Sigmoid colon (tissue), 7 donors: ENCODE measurements around the gene CCNL2. TPM values are rescaled to one million over a fixed set of nuclear protein-coding genes. Genes with fewer than 3 reads are reported as not detected.
A peak's percentile ranks its signal among the peaks of the same experiment; 100 is the strongest.
"Not testable (repeated sequence)": the region's sequence is repeated elsewhere in the genome, so short reads cannot be mapped to it uniquely, and the experiment has no call there.

Experiments used
- DNase-seq: peaks from one replicate; pipeline ENCODE4 v3.0.0-alpha.2; 2019
- H3K27ac ChIP-seq, 4 donors: fragments of 200-600 bp; sonication (generic); one replicate each; pipeline ENCODE4 v1.5.1; 2016 to 2019; ENCODE audit warnings: mild to moderate bottlenecking in 1 of 4
- H3K27me3 ChIP-seq, 3 donors: fragments of 200-600 bp; sonication (generic); one replicate each; pipeline ENCODE4 v1.5.1; 2019; ENCODE audit warnings: mild to moderate bottlenecking in 1 of 3
- H3K36me3 ChIP-seq, 4 donors: fragments of 200-600 bp; sonication (generic); one replicate each; pipeline ENCODE4 v1.5.1; 2016 to 2019
- H3K4me1 ChIP-seq, 4 donors: fragments of 200-600 bp; sonication (generic); one replicate each; pipeline ENCODE4 v1.5.1; 2017 to 2019
- H3K4me3 ChIP-seq, 4 donors: fragments of 200-600 bp; sonication (generic); one replicate each; pipeline ENCODE4 v1.5.1; 2017 to 2019; ENCODE audit warnings: mild to moderate bottlenecking in 2 of 4, moderate library complexity in 1 of 4
- H3K9me3 ChIP-seq, 4 donors: fragments of 200-600 bp in 3 of 4; sonication (generic) in 3 of 4; one replicate each; pipeline versions ENCODE4 v1.5.1 to v1.6.1; 2013 to 2019
- CTCF ChIP-seq, 4 experiments: fragments of 450-650 bp in 3 of 4; fragments of 200-600 bp in 1 of 4; IDR thresholded peaks; one replicate each; pipeline ENCODE4 v1.5.1; 2016 to 2019; ENCODE audit warnings: antibody characterized with exemption in 4 of 4, mild to moderate bottlenecking in 3 of 4, moderate library complexity in 2 of 4
- EP300 ChIP-seq, 4 donors: sonication (generic); formaldehyde crosslinking; IDR thresholded peaks; one replicate each; pipeline ENCODE4 v1.6.1; 2017; ENCODE audit warnings: antibody characterized with exemption in 4 of 4
- POLR2A ChIP-seq, 2 donors: fragments of 450-650 bp; IDR thresholded peaks; one replicate each; pipeline ENCODE4 v1.6.1; 2016; ENCODE audit warnings: antibody characterized with exemption in 2 of 2, mild to moderate bottlenecking in 2 of 2, moderate library complexity in 2 of 2
- POLR2AphosphoS5 ChIP-seq, 4 donors: sonication (generic); formaldehyde crosslinking; IDR thresholded peaks; one replicate each; pipeline ENCODE4 v1.6.1; 2017; ENCODE audit warnings: antibody characterized with exemption in 4 of 4
- WGBS, 2 donors: extraction: QIAGEN DNeasy Blood & Tissue Kit; methylation state at CpG; one replicate each; pipeline ENCODE4 v1.1.7; 2013; 5-methylcytosine and 5-hydroxymethylcytosine counted together
- intact Hi-C: fragments of 100-400 bp; cut with DNase I; formaldehyde crosslinking; loops from one replicate; pipeline ENCODE4 v1.15.1; 2023
- polyA plus RNA-seq, 3 donors: library from polyadenylated mRNA; stranded (reverse); fragments of 200-250 nt; gene quantifications; one replicate each; pipeline ENCODE4 v1.2.3, GENCODE V29; 2013
- total RNA-seq, 4 donors: library from RNA; depleted of rRNA; stranded (reverse); fragments of >200 nt; gene quantifications; one replicate each; pipeline ENCODE4 v1.1.0, GENCODE V29; 2016
- donor health status: healthy with polysubstance abuse.
- donor health status: Bipolar disorder and iron deficiency.
- donor health status: healthy.

The CCNL2 gene
- total and polyA plus RNA-seq, 7 donors, result 15.0 to 375 (median 139) TPM

- peak overlapping the region in 3 of 4 donors; percentile 51 to 60 (median 58) for H3K4me3 ChIP-seq
- no peaks in the 10 kb centered on the region for H3K36me3 ChIP-seq
- no peak for DNase-seq
- no peaks in the 10 kb centered on the region for H3K9me3 ChIP-seq
- peak overlapping the region in 3 of 4 donors; percentile 61 to 87 (median 71) for H3K27ac ChIP-seq
- H3K27me3 ChIP-seq, result no peaks in the 10 kb centered on the region
- TF ChIP-seq POLR2AphosphoS5 (IDR thresholded peaks at IDR 0.05), result no peak
- no peak for TF ChIP-seq CTCF (IDR thresholded peaks at IDR 0.05)
- no peak for TF ChIP-seq EP300 (IDR thresholded peaks at IDR 0.05)
- no peak for TF ChIP-seq POLR2A (IDR thresholded peaks at IDR 0.05)
- 62 to 85% methylated on average over 12 of the region's 12 CpGs for WGBS, 2 donors
- peaks cover 0 to 31% (median 23%) of the 10 kb centered on the region in 4 donors for H3K4me1 ChIP-seq
- intact Hi-C loops, result loop anchor here (2.0 kb wide), 1 partner anchor 20 kb away; no protein-coding TSS in a partner anchor
Observed at GRCh38 chr1:1420654-1421141, 21.6 kb upstream of the CCNL2 start.

- intact Hi-C loops, result loop anchor here (2.0 kb wide), 1 partner anchor 21 kb away; no protein-coding TSS in a partner anchor
Observed at GRCh38 chr1:1419813-1420653, 20.9 kb upstream of the CCNL2 start.

GRCh38 chr1:1419363-1419812 lies 20.3 kb upstream of the CCNL2 start:
- H3K4me1 ChIP-seq, result peaks cover 0 to 31% (median 23%) of the 10 kb centered on the region in 4 donors
- H3K4me3 ChIP-seq, result peak overlapping the region; percentile 24 to 60 (median 54)
- no peak for DNase-seq
- H3K27ac ChIP-seq, result peak overlapping the region; percentile 62 to 87 (median 84)
- H3K27me3 ChIP-seq, result no peaks in the 10 kb centered on the region
- no peaks in the 10 kb centered on the region for H3K9me3 ChIP-seq
- H3K36me3 ChIP-seq, result no peaks in the 10 kb centered on the region
- TF ChIP-seq POLR2A (IDR thresholded peaks at IDR 0.05), result no peak
- TF ChIP-seq CTCF (IDR thresholded peaks at IDR 0.05), result no peak
- no peak for TF ChIP-seq EP300 (IDR thresholded peaks at IDR 0.05)
- TF ChIP-seq POLR2AphosphoS5 (IDR thresholded peaks at IDR 0.05), result no peak
- intact Hi-C loops, result no loop called here
- 88 to 92% methylated on average over 21 of the region's 21 CpGs for WGBS, 2 donors

More at GRCh38 chr1:1419813-1420653, 20.9 kb upstream of the CCNL2 start:
- H3K27me3 ChIP-seq, result no peaks in the 10 kb centered on the region
- no peak for TF ChIP-seq POLR2AphosphoS5 (IDR thresholded peaks at IDR 0.05)
- TF ChIP-seq EP300 (IDR thresholded peaks at IDR 0.05), result no peak
- no peak for TF ChIP-seq CTCF (IDR thresholded peaks at IDR 0.05)
- H3K4me3 ChIP-seq, result peak overlapping the region; percentile 24 to 60 (median 54)
- peaks cover 0 to 31% (median 23%) of the 10 kb centered on the region in 4 donors for H3K4me1 ChIP-seq
- no peak for DNase-seq
- H3K36me3 ChIP-seq, result no peaks in the 10 kb centered on the region
- no peaks in the 10 kb centered on the region for H3K9me3 ChIP-seq
- 11 to 21% methylated on average over 112 of the region's 112 CpGs for WGBS, 2 donors
- H3K27ac ChIP-seq, result peak overlapping the region; percentile 62 to 87 (median 84)

GRCh38 chr1:1418464-1419362 lies 19.6 kb upstream of the CCNL2 start:
- Histone ChIP-seq H3K27me3 (no peaks in the 10 kb centered on the region), H3K4me1 (peaks cover 0 to 31% (median 23%) of the 10 kb centered on the region in 4 donors), H3K36me3 (no peaks in the 10 kb centered on the region), H3K9me3 (no peaks in the 10 kb centered on the region), H3K27ac (peak overlapping the region; percentile 62 to 87 (median 84)), H3K4me3 (peak overlapping the region in 1 of 4 donors; percentile 60)
- DNase-seq, result no peak
- WGBS, 2 donors, result 93 to 94% methylated on average over 26 of the region's 26 CpGs
- TF ChIP-seq CTCF (IDR thresholded peaks at IDR 0.05) (no peak), POLR2AphosphoS5 (IDR thresholded peaks at IDR 0.05) (no peak), EP300 (IDR thresholded peaks at IDR 0.05) (no peak), POLR2A (IDR thresholded peaks at IDR 0.05) (no peak)
- intact Hi-C loops, result no loop called here

- H3K4me3 ChIP-seq, H3K36me3 ChIP-seq, H3K27ac ChIP-seq, H3K27me3 ChIP-seq, H3K9me3 ChIP-seq, intact Hi-C loops, DNase-seq: not testable (repeated sequence)
- 90% methylated on average over 25 of the region's 25 CpGs for WGBS, 2 donors
- peaks cover 0 to 31% (median 23%) of the 10 kb centered on the region in 4 donors for H3K4me1 ChIP-seq
Observed at GRCh38 chr1:1417825-1418463, 18.8 kb upstream of the CCNL2 start.

- WGBS, 2 donors, result 83 to 86% methylated on average over 5 of the region's 5 CpGs
- H3K27me3 ChIP-seq, H3K9me3 ChIP-seq, H3K27ac ChIP-seq, DNase-seq, H3K36me3 ChIP-seq, H3K4me3 ChIP-seq, intact Hi-C loops: not testable (repeated sequence)
- peaks cover 0 to 31% (median 23%) of the 10 kb centered on the region in 4 donors for H3K4me1 ChIP-seq
Observed at GRCh38 chr1:1417396-1417795, 18.3 kb upstream of the CCNL2 start.
